HG03175 (cell line): ENCODE measurements around the gene DCLRE1A.
A peak's percentile ranks its signal among the peaks of the same experiment; 100 is the strongest.

Experiments used
- ATAC-seq: cut with Tn5 transposase; IDR thresholded peaks from one replicate; pipeline ENCODE4 v1.9.1; 2021; ENCODE audit warnings: mild to moderate bottlenecking, moderate library complexity; ENCODE audit not compliant: unreplicated experiment

The DCLRE1A gene

GRCh38 chr10:113801569-113801968 is 52.3 kb downstream of the DCLRE1A start:
- ATAC-seq, result no peak

GRCh38 chr10:113791691-113792090 is 62.2 kb downstream of the DCLRE1A start:
- no peak for ATAC-seq

DNA sequence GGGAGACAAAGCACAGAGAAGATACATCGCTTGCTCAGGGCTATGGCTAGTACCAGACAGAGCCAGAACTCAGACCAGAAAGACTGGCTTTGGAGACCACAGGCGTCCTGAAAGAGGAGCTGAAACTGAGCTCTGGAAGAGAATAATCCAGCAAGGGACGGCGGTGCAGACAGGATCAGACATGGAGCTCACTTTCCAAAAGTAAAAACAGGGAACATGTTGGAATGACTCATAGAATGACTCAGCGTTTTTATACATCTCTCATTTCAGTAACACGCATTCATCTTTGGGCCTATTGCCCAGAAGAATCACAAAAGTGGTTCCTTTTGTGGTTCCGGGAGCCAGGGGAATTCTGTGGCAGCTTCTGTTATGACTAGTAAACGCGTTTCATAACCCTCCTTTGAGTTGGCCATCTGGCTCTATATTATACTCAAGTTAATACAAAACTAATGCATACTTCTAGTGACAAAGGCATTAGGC is 65.2 kb downstream of the DCLRE1A start:
- ATAC-seq, result peak; percentile 85
